Heart right ventricle (tissue), 16 donors: Measurements from ENCODE around the gene RPTN. TPM values are rescaled to one million over a fixed set of nuclear protein-coding genes. Genes with fewer than 3 reads are reported as not detected.

Experiments
- ATAC-seq, 8 donors: fragments of 200-7000 bp; cut with Tn5 transposase; one replicate each; pipeline ENCODE4 v1.9.1; 2020; ENCODE audit warnings: mild to moderate bottlenecking in 8 of 8, moderate library complexity in 8 of 8, moderate number of reproducible peaks in 1 of 8
- DNase-seq, 2 donors: peaks; one replicate each; pipeline ENCODE4 v3.0.0-alpha.2; 2020
- H3K27ac ChIP-seq, 10 donors: fragments of 200-600 bp; sonication (generic) in 2 of 10; one replicate each; pipeline versions ENCODE4 v1.5.0 to v1.8.0; 2020 to 2022; ENCODE audit warnings: mild to moderate bottlenecking in 3 of 10
- H3K27me3 ChIP-seq, 7 donors: fragments of 200-600 bp; one replicate each; pipeline ENCODE4 v1.8.0; 2021 to 2022; ENCODE audit warnings: mild to moderate bottlenecking in 2 of 7
- H3K36me3 ChIP-seq, 9 donors: fragments of 200-600 bp; sonication (generic) in 1 of 9; one replicate each; pipeline versions ENCODE4 v1.5.0 to v1.8.0; 2020 to 2022; ENCODE audit warnings: mild to moderate bottlenecking in 2 of 9
- H3K4me1 ChIP-seq, 9 donors: fragments of 200-600 bp; sonication (generic) in 1 of 9; one replicate each; pipeline versions ENCODE4 v1.5.0 to v1.8.0; 2020 to 2022; ENCODE audit warnings: mild to moderate bottlenecking in 4 of 9
- H3K4me3 ChIP-seq, 10 donors: fragments of 200-600 bp; sonication (generic) in 2 of 10; one replicate each; pipeline versions ENCODE4 v1.5.0 to v1.8.0; 2020 to 2022; ENCODE audit warnings: mild to moderate bottlenecking in 7 of 10, moderate library complexity in 2 of 10
- H3K9me3 ChIP-seq, 11 donors: fragments of 200-600 bp in 10 of 11; sonication (generic) in 2 of 11; one replicate each; pipeline versions ENCODE4 v1.5.0 to v1.8.0; 2013 to 2022; ENCODE audit warnings: mild to moderate bottlenecking in 2 of 11, control low read depth in 1 of 11, moderate library complexity in 1 of 11
- WGBS, 2 donors: extraction: QIAGEN DNeasy Blood & Tissue Kit; methylation state at CpG; one replicate each; pipeline ENCODE4 v1.1.7; 2013; ENCODE audit warnings: inconsistent platforms in 1 of 2; 5-methylcytosine and 5-hydroxymethylcytosine counted together
- intact Hi-C, 10 donors: fragments of 100-400 bp; cut with DNase I; formaldehyde crosslinking; loops; one replicate each; pipeline versions ENCODE4 v1.11.1 to v1.14.2; 2022
- polyA plus RNA-seq, 2 donors: library from polyadenylated mRNA; stranded (reverse); fragments of 200-250 nt; gene quantifications; one replicate each; pipeline ENCODE4 v1.2.3, GENCODE V29; 2013
- total RNA-seq, 10 donors: library from RNA; stranded (reverse); fragmentation: NEBNext Ultra II Directional in 3 of 10; extraction: Animal tissue kit (Norgen Biotek cat#: 25700) in 3 of 10; gene quantifications; one replicate each; pipeline versions ENCODE4 v1.2.1 to v1.2.4, GENCODE V29; 2021 to 2023
- TF ChIP-seq, protein P1 (sequence below), 9 donors: fragments of 200-600 bp; sonication (generic) in 2 of 9; IDR thresholded peaks; one replicate each; pipeline versions ENCODE4 v1.5.0 to v1.8.0; 2021 to 2022; ENCODE audit warnings: antibody characterized with exemption in 9 of 9, mild to moderate bottlenecking in 5 of 9, moderate library complexity in 1 of 9
- donor health status: Arrhythmogenic right ventricular cardiomyopathy.
- donor health status: ischemic (EF 13 %, LVEDD 7.1; RV severe dilation, severe dysfunction).
- donor health status: healthy with polysubstance abuse.
- donor health status: DM: no; HTN: yes; CAD: no.
- donor health status: DM: no; HTN: no; CAD: no.
- donor health status: ischemic (EF 25% LVEDD 6.9; RV normal size, moderate dysfunction).
- donor health status: ischemic (EF 25% LVEDD 5.7; RV mildly dilated, moderate dysfunction).
- donor health status: healthy.
- donor health status: DM: yes; HTN: yes; CAD: no.
- donor health status: Ischemic cardiomyopathy.
- donor health status: ischemic (EF 35%, LVEDD 5.7; RV mildly dilated, moderate dysfunction).
- donor health status: nonischemic (EF 11% LVEDD 7.7; RV severe dilation, severe dysfunction).
- donor health status: DM: yes; HTN: yes; CAD: no.
- donor health status: PGD.
- donor health status: ischemic (EF 29% LVEDD 5.4; RV normal size, mild dysfunction).
- donor health status: nonischemic (EF 23%, LVEDD 6.1; RV moderate dilation, normal function).

RPTN gene
- total and polyA plus RNA-seq, 12 donors = not detected

DNA sequence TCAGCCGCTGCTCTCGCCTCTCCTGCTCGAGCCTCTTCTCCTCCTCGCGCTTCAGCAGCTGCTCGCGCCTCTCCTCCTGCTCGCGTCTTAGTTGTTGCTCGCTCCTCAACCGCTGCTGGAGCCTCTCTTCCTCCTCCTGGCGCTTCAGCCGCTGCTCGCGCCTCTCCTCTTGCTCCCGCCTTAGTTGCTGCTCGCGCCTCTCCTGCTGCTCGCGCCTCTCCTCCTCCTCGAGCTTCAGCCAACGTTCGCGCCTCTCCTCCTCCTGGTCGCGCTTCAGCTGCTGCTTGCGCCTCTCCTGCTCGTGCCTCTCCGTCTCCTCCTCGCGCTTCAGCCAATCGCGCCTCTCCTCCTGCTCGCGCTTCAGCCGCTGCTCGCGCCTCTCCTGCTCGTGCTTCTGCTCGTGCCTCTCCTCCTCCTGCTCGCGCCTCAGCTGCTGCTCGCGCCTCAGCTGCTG, 47.5 kb downstream of the RPTN start:
- peak overlapping the region in 9 of 10 donors; percentile 34 to 65 (median 51) for H3K4me3 ChIP-seq
- H3K9me3 ChIP-seq = peaks cover 0 to 25% (median 10%) of the 10 kb centered on the region in 11 donors
- DNase-seq = no peak
- ATAC-seq = no peak
- no peak overlapping the region for H3K27ac ChIP-seq
- no peaks in the 10 kb centered on the region for H3K36me3 ChIP-seq
- intact Hi-C loops = no loop called here
- H3K4me1 ChIP-seq = peaks cover 11 to 57% (median 42%) of the 10 kb centered on the region in 9 donors
- TF ChIP-seq, protein P1, sequence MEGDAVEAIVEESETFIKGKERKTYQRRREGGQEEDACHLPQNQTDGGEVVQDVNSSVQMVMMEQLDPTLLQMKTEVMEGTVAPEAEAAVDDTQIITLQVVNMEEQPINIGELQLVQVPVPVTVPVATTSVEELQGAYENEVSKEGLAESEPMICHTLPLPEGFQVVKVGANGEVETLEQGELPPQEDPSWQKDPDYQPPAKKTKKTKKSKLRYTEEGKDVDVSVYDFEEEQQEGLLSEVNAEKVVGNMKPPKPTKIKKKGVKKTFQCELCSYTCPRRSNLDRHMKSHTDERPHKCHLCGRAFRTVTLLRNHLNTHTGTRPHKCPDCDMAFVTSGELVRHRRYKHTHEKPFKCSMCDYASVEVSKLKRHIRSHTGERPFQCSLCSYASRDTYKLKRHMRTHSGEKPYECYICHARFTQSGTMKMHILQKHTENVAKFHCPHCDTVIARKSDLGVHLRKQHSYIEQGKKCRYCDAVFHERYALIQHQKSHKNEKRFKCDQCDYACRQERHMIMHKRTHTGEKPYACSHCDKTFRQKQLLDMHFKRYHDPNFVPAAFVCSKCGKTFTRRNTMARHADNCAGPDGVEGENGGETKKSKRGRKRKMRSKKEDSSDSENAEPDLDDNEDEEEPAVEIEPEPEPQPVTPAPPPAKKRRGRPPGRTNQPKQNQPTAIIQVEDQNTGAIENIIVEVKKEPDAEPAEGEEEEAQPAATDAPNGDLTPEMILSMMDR (IDR thresholded peaks at IDR 0.05) = no peak
- peaks cover 7 to 100% (median 99%) of the 10 kb centered on the region in 7 donors for H3K27me3 ChIP-seq
- WGBS, 2 donors = 0 to 2% methylated on average over 44 of the region's 44 CpGs

DNA sequence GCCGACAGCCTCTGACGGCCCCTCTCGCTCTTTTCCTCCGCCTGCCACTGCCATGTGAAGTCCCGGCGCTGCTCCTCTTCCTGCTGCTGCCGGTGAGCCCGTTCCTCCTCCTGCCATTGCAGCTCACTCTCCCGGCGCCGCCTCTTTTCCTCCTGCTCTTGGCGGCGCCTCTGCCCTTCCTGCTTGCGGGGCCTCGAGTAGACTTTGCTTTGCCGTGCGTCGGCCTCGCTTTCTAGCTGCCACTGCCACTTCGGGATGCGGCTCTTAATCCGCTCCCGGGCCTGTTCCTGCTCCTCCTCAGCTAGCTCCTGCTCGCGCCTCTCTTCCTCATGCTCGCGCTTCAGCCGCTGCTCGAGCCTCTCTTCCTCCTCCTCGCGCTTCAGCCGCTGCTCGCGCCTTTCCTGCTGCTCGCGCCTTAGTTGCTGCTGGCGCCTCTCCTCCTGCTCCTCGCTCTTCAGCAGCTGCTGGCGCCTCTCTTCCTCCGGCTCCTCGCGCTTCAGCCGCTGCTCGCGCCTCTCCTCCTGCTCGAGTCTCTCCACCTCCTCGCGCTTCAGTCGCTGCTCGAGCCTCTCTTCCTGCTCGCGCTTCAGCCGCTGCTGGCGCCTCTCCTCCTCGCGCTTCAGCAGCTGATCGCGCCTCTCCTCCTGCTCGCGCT, 48.0 kb downstream of the RPTN start:
- peak in 7 of 8 donors; percentile 8 to 56 (median 39) for ATAC-seq
- peaks cover 7 to 100% (median 99%) of the 10 kb centered on the region in 7 donors for H3K27me3 ChIP-seq

GRCh38 chr1:152110365-152110859, 48.6 kb downstream of the RPTN start:
- DNase-seq = peak in 1 of 2 donors; percentile 31
- Histone ChIP-seq H3K36me3 (no peaks in the 10 kb centered on the region), H3K27ac (no peak overlapping the region), H3K27me3 (peaks cover 8 to 100% (median 100%) of the 10 kb centered on the region in 7 donors), H3K4me1 (peaks cover 11 to 57% (median 42%) of the 10 kb centered on the region in 9 donors), H3K9me3 (peaks cover 0 to 25% (median 10%) of the 10 kb centered on the region in 11 donors), H3K4me3 (peak overlapping the region; percentile 34 to 65 (median 50))
- TF ChIP-seq, protein P1 (IDR thresholded peaks at IDR 0.05) = no peak
- intact Hi-C loops = no loop called here
- 1 to 2% methylated on average over 31 of the region's 31 CpGs for WGBS, 2 donors
- peak in 6 of 8 donors; percentile 37 to 50 (median 41) for ATAC-seq

More for the DNA sequence above, 48.0 kb downstream of the RPTN start:
- peak in 1 of 2 donors; percentile 18 for DNase-seq
- H3K4me3 ChIP-seq = peak overlapping the region; percentile 34 to 65 (median 50)
- intact Hi-C loops = no loop called here
- H3K36me3 ChIP-seq = no peaks in the 10 kb centered on the region
- TF ChIP-seq, protein P1 (IDR thresholded peaks at IDR 0.05) = no peak
- H3K9me3 ChIP-seq = peaks cover 0 to 25% (median 10%) of the 10 kb centered on the region in 11 donors
- WGBS, 2 donors = 1% methylated on average over 60 of the region's 60 CpGs
- no peak overlapping the region for H3K27ac ChIP-seq
- peaks cover 11 to 57% (median 42%) of the 10 kb centered on the region in 9 donors for H3K4me1 ChIP-seq

DNA sequence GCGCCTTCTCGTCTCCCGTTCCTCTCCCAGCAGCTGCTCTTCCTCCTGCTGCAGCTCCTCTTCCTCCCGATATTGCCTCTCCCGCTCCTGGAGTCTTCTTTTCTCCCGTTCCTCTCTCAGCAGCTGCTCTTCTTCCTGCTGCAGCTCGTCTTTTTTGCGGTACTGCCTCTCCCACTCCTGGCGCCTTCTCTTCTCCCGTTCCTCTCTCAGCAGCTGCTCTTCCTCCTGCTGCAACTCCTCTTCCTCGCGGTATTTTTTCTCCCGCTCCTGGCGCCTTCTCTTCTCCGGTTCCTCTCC, 49.1 kb downstream of the RPTN start:
- Histone ChIP-seq H3K27ac (no peak overlapping the region), H3K27me3 (peaks cover 13 to 100% (median 100%) of the 10 kb centered on the region in 7 donors), H3K4me3 (peak overlapping the region in 9 of 10 donors; percentile 39 to 65 (median 51)), H3K4me1 (peaks cover 11 to 57% (median 42%) of the 10 kb centered on the region in 9 donors), H3K36me3 (no peaks in the 10 kb centered on the region), H3K9me3 (peaks cover 0 to 25% (median 10%) of the 10 kb centered on the region in 11 donors)
- no peak for ATAC-seq
- intact Hi-C loops = no loop called here
- WGBS, 2 donors = 8 to 12% methylated on average over 15 of the region's 15 CpGs
- DNase-seq = no peak
- TF ChIP-seq, protein P1 (IDR thresholded peaks at IDR 0.05) = no peak
